GM12891 (cell line): ENCODE results near the gene CAV2.

ENCODE experiments used
- DNase-seq: peaks from one replicate; pipeline ENCODE4 v3.0.0; 2011; ENCODE audit warnings: low spot score; ENCODE audit not compliant: insufficient read length
- FAIRE-seq: peaks from 2 replicates; lab custom pipeline; 2011; peaks lifted over from hg19 to GRCh38; lab: Jason Lieb, UNC
- PAX5 ChIP-seq: IDR thresholded peaks from 2 replicates; pipeline ENCODE4 v1.6.1; 2011; ENCODE audit warnings: low read length, moderate library complexity, mild to moderate bottlenecking; ENCODE audit not compliant: insufficient read depth, severe bottlenecking
- POLR2A ChIP-seq: IDR thresholded peaks from 2 replicates; pipeline ENCODE4 v1.6.1; 2011; ENCODE audit warnings: low read depth, low read length, control low read depth
- POLR2AphosphoS5 ChIP-seq: IDR thresholded peaks from 2 replicates; pipeline ENCODE4 v1.6.1; 2011; ENCODE audit warnings: low read depth, low read length, control low read depth
- POU2F2 ChIP-seq: IDR thresholded peaks from 2 replicates; pipeline ENCODE4 v1.6.1; 2011; ENCODE audit warnings: low read depth, mild to moderate bottlenecking, control low read depth, low read length, moderate library complexity
- SPI1 ChIP-seq: IDR thresholded peaks from 2 replicates; pipeline ENCODE4 v1.6.1; 2011; ENCODE audit warnings: low read depth, low read length, control low read depth
- TAF1 ChIP-seq: IDR thresholded peaks from 2 replicates; pipeline ENCODE4 v1.6.1; 2011; ENCODE audit warnings: low read depth, low read length, control low read depth

Gene CAV2

DNA sequence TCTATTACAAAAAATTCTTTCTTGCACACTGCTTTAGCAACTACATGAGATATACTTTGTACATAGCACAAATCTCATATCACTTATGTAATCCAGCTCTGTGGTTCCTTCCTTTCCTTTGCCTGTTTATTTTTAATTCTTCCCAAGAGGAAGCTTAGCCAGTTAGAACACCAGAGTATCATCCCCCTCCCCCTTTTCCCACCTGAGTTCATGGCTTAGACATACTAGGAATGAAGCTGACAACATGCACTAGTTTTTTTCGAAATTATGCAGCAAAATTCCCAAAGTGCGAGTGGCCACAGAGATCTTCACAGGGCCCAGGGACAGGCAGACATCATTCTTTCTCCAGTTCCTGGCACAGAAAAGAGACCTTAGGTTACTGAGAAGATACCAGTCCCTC is 43.1 kb downstream of the CAV2 start:
- no peak for FAIRE-seq
- TF ChIP-seq PAX5: no peak
- no peak for DNase-seq

DNA sequence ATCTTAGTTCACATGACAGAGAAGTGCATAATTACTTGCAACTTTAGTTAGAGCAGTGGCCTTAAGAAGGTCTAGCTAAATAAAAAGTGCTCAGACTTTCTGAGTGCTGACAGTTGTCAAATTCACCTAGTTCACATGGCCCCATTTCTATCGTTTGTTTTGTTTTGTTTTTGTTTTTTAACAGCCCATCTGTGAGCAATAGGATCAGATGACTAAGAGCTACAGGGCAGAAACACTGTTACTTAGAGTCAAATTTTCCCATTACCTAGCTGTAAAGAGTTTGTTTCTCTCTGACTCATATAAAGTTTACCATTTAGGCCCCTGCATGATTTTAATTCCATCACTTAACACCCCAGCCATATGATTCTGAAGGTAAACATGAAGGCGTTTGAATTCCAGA is 44.1 kb downstream of the CAV2 start:
- DNase-seq (no peak), FAIRE-seq (no peak)
- TF ChIP-seq POLR2A (no peak), SPI1 (no peak), TAF1 (no peak), PAX5 (no peak), POLR2AphosphoS5 (no peak), POU2F2 (no peak)

DNA sequence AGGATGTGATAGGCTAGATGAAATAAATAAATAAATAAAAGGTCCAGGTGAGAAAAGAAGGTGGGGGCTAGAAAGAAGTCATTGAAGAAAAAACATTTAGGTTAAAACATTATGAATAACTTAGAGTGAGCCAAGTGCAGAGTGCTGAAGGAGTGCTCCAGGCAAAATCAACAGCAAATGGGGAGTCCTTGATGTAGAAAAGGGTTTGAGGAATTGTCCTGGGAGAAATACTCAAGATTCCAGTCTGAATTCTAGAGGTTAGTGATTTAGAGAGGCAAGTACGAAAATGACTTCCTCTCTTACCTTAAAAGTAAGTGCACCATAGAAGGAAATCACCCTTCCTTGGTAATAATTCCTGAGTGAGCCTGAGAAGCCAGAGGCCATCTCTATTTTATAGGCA is 44.9 kb downstream of the CAV2 start:
- DNase-seq (no peak), FAIRE-seq (no peak)
- TF ChIP-seq POLR2AphosphoS5: no peak
- no peak for TF ChIP-seq PAX5
- TF ChIP-seq TAF1: no peak
- TF ChIP-seq SPI1: no peak
- TF ChIP-seq POU2F2: no peak
- no peak for TF ChIP-seq POLR2A

DNA sequence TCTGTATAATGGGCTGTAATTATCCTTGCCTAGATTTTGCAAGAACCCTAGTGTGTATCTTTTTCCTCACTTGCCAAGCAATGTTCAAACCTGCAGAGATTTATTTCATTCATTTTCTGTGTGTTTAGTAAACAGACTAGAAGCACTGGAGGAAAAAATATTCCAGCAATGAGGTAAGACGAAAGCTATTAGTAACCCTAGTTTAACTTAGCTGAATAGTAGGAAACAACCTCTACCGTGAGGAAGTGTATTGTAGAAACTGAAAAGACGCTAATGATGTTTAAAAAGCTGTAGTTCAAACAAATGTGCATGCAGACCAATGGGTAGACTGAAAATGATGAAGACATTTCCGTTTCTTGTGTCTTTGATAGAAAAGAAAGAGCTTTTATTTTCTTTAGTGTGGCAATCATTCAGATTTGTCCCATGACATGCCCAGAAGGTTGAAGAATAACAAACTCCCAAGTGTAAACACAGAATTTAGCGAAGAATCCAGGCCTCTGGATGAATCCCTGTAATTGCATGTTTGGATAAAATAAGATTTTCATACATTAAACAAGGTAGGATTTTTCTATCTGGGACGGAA is 46.0 kb downstream of the CAV2 start:
- DNase-seq: no peak
- no peak for FAIRE-seq
- TF ChIP-seq POLR2A (no peak), TAF1 (no peak), PAX5 (no peak), POU2F2 (no peak), POLR2AphosphoS5 (no peak), SPI1 (no peak)

DNA sequence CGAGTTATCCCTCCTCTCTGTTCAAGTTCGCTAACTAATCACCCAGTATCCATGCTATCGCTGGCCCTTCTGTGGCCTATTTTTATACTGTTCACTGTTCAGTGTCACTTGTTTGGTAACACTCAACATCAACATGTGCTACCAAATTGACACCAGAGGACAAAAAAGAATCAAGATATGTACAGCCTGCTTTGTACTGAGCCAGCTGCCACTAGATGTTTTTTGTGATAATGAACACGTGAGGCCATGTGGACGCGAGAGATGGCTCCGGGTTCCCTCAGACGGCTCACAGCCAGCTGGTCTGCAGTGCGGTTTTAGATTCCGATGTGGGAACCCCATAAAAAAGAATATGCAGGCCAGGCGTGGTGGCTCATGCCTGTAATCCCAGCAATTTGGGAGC is 46.5 kb downstream of the CAV2 start:
- no peak for DNase-seq
- no peak for TF ChIP-seq POLR2AphosphoS5
- no peak for TF ChIP-seq TAF1
- no peak for TF ChIP-seq PAX5
- no peak for TF ChIP-seq POLR2A
- TF ChIP-seq SPI1: no peak
- TF ChIP-seq POU2F2: no peak
- FAIRE-seq: no peak

DNA sequence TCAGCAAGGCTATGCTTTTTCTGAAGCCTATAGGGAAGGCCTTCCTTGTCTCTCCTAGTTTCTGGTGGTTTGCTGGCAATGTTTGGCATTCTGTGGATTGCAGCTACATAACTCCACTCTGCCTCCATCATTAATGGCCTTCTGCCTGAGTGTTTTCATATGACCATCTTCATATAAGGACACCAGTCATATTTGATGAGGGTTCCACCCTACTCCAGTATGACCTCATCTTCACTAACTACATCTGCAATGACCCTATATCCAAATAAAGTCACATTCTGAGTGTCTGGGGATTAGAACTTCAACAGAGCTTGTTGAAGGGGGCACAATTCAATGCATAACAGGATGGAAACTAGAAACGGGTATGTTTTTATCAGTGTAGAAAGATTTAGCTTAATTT is 47.4 kb downstream of the CAV2 start:
- TF ChIP-seq POLR2A: no peak
- no peak for TF ChIP-seq TAF1
- no peak for TF ChIP-seq POU2F2
- no peak for TF ChIP-seq POLR2AphosphoS5
- TF ChIP-seq SPI1: no peak
- TF ChIP-seq PAX5: no peak
- no peak for FAIRE-seq

DNA sequence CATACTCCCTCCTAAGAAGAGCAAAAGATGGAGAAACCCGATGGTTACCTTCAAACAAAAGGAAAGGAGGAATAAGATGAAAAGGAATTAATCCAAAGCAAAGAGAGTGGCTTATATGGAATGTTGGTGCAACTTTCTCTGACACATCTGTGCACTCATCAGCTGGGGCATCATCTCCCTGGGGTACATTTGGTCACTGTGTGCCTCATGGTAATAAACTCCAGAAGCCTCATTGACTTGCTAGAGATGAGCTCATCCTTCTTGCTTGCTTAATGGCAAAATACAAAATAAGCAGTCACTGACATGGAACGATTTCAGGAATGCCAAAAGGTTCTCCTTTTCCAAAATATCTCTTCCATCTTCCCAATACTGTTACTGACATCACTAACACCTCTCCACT is 47.8 kb downstream of the CAV2 start:
- DNase-seq (no peak), FAIRE-seq (no peak)
- TF ChIP-seq POLR2AphosphoS5 (no peak), SPI1 (no peak), POU2F2 (no peak), TAF1 (no peak)

More for the DNA sequence above, 47.4 kb downstream of the CAV2 start:
- DNase-seq: no peak

DNA sequence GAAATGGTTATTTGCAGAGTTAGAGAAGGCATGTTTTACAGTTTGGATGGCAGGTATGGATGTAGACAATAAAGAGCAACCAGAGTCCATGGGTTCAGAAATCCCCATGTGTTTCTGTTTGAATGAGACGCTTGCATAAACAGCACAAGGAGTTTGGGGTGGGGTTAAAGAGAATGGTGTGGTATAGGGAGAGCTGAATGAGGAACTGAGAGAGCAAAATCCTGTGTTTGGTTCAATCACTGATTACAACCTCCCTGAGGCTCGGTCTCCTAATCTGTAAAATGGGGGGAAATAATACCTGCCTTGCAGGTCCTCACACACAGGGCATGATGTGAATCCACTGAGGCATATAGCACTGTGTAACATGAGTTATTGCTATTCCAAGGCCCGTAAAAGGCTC is 49.0 kb downstream of the CAV2 start:
- no peak for FAIRE-seq
- no peak for DNase-seq
- TF ChIP-seq POLR2A (no peak), TAF1 (no peak), SPI1 (peak; percentile 95)

DNA sequence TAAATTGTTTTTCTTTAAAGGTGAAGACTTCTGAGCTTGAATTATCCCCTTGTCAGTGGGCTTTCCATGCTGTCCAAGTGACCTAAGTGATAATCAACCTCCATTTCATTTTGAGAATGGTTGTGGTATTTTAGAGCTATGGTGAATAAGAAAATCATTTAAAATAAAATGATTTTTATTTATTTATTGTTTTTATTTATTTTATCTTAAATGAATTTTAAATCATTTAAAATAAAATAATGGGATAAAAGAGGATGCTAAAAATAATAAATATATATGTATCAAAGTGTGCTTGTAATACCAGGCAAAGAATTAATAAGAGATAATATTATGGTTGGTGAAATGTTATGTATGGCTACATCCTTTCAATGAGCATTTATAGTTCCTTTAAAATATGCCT is 49.8 kb downstream of the CAV2 start:
- TF ChIP-seq PAX5 (no peak), POU2F2 (no peak), TAF1 (no peak), POLR2A (no peak), SPI1 (no peak), POLR2AphosphoS5 (no peak)
- DNase-seq (no peak), FAIRE-seq (no peak)

DNA sequence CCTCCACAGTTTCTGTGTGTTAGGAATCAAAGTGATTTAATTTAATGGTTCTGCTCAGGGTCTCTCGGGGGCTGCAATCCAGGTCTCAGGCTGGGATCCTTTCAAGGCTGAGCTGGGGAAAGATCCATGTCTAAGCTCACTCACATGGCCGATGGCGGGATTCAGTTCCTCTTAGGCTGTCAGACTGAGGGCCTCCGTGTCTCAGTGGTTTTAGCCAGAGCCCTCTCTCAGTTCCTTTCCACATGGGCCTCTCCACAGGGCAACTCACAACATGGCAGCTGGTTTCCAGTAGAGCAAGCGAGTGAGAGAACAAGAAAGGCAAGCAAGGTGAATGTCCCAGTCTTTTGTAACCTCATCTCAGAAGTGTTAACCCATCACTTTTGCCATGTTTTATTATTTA is 52.2 kb downstream of the CAV2 start:
- FAIRE-seq (no peak), DNase-seq (no peak)
- peak; percentile 8; the same call in 1 of the 2 replicates for TF ChIP-seq SPI1
- TF ChIP-seq POLR2A: no peak
- no peak for TF ChIP-seq POLR2AphosphoS5
- no peak for TF ChIP-seq PAX5

DNA sequence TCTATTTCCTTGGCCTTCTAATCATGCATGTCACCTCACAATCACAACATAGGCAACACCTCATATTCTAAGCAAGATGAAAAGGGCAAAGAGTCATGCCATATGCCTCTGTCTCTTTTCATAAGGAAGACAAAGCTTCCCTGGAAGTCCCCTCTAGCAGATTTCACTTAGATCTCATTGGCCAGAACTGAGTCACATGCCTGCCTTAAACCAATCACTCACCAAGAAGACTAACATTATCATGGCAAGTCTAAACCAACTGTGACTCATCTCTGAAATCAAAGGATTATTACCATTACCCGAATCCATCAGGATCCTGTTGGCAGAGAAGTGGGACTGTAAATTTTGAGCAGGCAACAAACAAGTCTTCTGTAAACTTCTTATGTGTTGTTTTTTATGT is 53.1 kb downstream of the CAV2 start:
- FAIRE-seq: no peak
- no peak for TF ChIP-seq PAX5
- no peak for TF ChIP-seq TAF1
- no peak for TF ChIP-seq POLR2AphosphoS5
- no peak for TF ChIP-seq POU2F2
- no peak for TF ChIP-seq SPI1
- no peak for TF ChIP-seq POLR2A
- DNase-seq: no peak
